Superior temporal gyrus (tissue), 1 donor: ENCODE results near the gene PEBP1.
"Not testable (repeated sequence)": the region's sequence is repeated elsewhere in the genome, so short reads cannot be mapped to it uniquely, and the experiment has no call there.

Experiments
- DNase-seq: peaks from one replicate; pipeline ENCODE4 v3.0.0-alpha.2; 2016; ENCODE audit errors: extremely low spot score

The PEBP1 gene

DNA sequence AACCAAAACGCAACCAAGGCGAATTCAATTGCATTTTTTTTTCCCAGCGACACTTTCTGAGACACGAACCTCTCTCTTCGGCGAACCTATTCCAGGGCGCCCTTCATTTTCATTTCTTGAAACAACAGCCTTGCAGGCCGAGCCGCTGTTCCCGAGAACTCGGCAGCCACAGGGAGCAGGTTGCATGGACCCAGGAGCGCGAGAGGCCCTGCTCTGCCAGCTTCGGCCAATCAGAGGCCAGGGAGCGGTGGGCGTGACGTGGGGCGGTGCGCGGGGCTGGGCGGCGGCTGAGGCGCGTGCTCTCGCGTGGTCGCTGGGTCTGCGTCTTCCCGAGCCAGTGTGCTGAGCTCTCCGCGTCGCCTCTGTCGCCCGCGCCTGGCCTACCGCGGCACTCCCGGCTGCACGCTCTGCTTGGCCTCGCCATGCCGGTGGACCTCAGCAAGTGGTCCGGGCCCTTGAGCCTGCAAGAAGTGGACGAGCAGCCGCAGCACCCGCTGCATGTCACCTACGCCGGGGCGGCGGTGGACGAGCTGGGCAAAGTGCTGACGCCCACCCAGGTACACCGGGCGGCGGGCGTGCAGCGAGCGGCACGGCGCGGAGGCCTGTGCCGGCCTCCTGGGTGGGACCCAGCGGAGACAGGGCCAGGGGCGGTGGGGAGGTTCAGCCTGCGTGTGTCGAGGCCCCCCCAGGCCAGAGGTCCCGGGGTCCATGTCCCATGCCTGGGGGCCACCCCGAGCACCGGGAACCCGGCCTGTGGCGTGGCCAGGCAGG is at the start of gene PEBP1:
Gene PEBP1 (plus strand): TSS at position 337 of the 771 bp plus-strand sequence. CDS start 86 bp downstream, at position 423.
- DNase-seq = peak; percentile 95

DNA sequence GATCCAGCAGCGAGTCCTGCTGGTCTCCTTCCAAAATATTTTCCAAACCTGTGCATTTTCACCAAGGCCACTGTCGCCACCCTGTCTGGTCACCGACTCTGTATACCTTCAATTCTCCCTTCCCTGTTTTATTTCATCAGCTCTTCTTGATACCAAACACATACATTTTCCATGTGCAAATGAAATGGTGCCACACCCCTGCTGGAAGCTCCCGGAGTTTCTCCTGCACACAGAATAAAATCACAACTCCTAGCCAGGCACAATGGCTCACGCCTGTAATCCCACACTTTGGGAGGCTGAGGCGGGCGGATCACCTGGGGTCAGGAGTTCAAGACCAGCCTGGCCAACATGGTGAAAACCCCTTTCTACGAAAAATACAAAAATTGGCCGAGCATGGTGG is 46.1 kb upstream of the PEBP1 start:
- no peak for DNase-seq

GRCh38 chr12:118094039-118094438 is 41.9 kb upstream of the PEBP1 start:
- DNase-seq = no peak

DNA sequence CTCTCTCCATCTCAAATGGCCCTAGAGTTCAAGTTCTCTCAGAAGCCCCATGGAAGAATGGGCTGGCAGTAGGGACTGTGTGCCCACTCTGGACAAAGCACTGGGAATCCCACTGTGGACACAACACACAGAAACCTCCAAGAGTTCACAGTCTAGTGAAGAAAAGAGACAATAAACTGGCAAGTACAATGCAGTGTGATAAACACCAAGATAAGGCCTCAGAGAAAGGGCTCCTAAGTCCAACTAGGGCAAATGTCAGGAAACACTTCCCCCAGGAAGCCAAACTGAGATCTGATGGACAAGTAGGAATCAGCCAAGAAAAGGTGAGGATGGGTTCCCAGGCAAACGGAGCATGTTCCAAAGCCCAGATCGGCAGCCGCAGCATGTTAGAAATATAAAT is 37.5 kb upstream of the PEBP1 start:
- DNase-seq = no peak

GRCh38 chr12:118098911-118099671 is 36.8 kb upstream of the PEBP1 start:
- DNase-seq = no peak

DNA sequence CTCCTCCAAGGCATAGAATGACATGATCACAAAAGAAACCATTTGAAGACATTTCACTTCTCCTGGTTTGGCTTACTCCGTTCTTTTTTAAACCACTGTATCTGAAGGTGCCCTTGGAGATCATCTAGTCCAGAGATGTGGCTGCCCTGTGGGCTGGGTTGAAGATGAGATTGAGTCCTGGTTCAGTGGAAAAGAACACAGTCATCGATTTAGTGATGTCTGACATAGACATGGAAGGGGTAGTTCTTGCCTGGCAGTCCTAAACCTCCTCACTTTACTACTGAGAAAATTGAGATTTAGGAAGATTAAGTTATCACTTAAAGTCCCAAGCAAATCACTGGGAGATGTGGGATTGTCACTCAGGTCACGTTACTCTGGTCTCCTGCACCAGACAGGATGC is 34.9 kb upstream of the PEBP1 start:
- DNase-seq = no peak

DNA sequence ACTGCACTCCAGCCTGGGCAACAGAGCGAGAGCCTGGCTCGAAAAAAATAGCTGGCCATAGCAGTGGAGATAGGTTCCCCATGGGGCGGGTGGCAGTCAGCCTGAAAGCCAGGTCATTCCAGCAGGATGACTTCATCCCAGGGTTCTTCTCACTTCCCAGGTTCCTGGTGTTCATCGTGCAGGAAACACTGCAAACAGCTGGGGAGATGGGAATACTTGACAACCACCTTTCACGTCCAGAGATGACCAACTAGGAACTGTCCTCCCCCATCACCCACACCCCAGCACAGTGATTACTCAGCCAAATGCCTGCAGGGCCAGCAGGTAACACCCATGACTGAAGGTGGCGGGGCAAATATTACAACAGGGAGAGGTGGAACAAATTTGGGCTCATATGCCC is 33.9 kb upstream of the PEBP1 start:
- no peak for DNase-seq

DNA sequence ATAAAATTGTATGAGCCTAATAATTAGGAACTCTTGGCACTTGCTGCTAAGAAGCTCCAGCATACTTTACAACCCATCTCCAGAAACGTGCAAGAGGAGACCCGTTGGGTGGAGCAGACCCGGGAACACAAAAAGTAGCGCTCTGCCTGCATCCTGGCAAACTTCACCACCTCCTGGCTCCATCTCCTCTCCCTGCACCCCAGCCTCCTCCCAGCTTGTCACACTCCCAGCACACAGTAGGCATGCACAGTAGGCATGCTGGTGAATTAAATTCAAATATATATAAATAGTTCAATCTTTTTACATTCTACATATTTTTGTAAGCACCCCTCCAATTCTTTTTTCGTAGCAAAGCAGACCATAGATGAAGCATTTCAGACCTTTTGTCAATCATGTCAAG is 33.3 kb upstream of the PEBP1 start:
- no peak for DNase-seq

DNA sequence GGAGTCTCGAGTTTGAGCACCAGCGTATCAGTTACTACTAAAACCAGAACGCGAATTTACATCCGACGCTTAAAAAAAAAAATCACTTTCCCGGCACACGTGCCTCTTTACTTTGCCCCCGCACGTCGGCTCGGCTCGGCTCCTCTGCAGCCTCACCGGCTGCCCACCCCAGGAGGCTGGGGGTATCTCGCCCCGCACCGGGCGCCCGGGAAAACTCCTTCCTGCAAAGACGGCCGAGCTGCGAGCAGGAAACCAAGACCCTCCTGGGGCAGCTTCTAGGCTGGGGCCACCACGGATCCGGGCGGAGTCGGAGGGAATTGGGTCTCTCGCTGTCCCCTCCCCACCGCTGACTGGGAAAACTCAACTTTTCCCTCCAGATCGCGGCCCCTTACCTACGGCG is 32.7 kb upstream of the PEBP1 start:
- DNase-seq = no peak

GRCh38 chr12:118103601-118104382 is 32.1 kb upstream of the PEBP1 start, which contains the start of gene VSIG10:
Gene VSIG10 (minus strand): TSS chr12:118104011. CDS start chr12:118103671, 340 bp downstream.
- peak; percentile 38 for DNase-seq

- no peak for DNase-seq
These were observed 28.9 kb upstream of the PEBP1 start for GRCh38 chr12:118107011-118107410.

- DNase-seq = no peak
These were observed 28.2 kb upstream of the PEBP1 start for GRCh38 chr12:118107694-118108093.

GRCh38 chr12:118109088-118109487 is 26.8 kb upstream of the PEBP1 start:
- no peak for DNase-seq

DNA sequence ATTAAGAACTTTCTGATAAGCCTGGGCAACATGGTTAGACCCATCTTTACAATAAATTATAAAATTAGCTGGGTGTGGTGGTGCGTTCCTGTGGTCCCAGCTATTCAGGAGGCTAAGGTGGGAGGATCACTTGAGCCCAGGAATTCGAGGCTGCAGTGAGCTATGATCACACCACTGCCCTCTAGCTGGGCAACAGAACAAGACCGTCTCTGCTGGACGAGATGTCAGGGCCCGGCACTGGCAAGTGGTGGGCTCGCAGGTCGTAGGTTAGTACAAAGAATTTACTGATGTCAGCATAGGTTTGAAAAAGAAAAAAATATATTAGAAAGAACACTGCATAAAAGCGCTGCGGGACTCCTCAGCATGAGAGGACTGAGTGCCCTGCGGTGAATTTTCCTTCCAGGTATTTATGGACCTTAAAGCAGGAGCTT is 16.5 kb upstream of the PEBP1 start:
- DNase-seq = no peak

DNA sequence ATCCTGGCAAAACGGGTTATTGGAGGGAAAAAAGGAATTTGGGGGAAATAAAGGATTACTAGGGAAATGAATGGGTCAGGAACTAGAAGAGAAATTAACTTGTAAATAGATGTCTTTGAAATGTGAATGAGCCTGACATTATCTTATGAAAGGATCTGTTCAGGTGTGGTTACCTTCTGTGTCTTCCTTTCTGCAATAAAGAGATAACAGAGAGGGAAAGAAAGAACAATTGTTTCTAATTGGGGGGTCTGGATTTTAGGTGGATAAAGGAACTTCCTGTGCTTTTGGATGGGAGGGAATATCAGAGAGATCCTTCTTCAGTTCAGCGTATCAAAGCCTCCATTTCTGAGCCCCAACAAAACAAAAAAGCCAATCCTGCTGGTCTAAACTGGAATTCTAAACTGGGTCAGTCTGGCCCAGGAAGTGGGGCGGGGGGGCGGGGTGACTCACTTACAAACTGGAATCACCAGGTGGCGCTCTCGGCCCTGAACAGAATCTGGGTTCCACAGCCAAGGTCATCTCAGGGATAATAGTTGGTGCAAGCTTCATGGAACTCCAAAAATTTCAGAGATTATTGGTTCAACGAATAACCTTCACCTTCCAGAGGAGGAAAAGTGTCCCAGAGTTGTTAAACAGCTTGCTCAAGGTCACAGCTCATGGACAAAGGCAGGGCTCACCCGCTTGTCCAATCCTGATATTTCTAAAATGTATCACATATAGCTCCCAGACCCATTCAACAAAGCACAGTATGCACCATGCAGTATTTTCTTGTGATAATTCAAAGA is 15.2 kb upstream of the PEBP1 start:
- peak; percentile 85 for DNase-seq

DNA sequence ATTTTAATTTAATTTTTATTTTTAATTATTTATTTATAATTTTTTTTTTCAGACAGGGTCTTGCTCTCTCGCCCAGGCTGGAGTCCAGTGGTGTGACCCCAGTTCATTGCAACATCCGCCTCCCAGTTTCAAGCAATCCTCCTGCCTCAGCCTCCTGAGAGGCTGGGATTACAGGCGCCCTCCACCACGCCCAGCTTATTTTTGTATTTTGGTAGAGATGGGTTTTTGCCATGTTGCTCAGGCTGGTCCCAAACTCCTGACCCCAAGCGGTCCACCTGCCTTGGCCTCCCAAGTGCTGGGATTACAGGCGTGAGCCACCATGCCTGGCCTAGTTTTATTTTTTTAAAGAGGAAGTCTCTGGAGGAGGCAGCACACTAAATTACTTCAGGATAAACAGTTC is 13.7 kb upstream of the PEBP1 start:
- no peak for DNase-seq

DNA sequence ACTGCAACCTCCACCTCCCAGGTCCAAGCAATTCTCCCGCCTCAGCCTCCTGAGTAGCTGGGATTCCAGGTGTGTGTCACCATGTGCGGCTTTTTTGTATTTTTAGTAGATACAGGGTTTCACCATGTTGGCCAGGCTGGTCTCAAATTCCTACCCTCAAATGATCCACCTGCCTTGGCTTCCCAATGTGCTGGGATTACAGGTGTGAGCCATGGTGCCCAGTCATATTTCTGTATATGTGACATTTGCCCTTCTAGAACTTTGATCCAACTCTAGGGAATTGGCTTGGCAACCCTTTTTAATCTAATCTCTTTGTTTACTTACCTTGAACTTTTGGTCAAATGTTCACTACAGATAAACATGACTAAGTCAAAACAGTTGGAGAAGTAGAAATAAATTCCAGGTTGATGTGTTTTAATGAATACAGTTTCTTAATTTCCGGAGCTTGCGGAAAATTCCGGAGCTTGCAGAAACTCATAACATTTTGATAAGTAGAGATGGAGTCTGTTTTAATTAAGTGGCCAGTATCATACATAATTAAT is 11.5 kb upstream of the PEBP1 start:
- no peak for DNase-seq

DNA sequence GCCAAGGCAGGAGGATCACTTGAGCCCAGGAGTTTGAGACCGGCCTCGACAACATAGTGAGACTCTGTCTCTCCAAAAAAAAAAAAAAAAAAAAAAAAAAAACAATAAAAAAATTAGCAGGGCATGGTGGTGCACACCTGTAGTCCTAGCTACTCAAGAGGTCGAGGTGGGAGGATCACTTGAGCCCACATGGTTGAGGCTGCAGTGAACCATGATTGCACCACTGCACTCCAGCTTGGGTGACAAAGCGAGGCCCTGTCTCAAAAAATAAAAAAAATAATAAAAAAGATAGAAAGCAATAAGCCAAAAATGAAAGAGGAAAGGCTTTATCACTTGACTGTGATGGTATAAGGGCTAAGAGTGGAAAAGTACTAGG is 10.2 kb upstream of the PEBP1 start:
- no peak for DNase-seq

DNA sequence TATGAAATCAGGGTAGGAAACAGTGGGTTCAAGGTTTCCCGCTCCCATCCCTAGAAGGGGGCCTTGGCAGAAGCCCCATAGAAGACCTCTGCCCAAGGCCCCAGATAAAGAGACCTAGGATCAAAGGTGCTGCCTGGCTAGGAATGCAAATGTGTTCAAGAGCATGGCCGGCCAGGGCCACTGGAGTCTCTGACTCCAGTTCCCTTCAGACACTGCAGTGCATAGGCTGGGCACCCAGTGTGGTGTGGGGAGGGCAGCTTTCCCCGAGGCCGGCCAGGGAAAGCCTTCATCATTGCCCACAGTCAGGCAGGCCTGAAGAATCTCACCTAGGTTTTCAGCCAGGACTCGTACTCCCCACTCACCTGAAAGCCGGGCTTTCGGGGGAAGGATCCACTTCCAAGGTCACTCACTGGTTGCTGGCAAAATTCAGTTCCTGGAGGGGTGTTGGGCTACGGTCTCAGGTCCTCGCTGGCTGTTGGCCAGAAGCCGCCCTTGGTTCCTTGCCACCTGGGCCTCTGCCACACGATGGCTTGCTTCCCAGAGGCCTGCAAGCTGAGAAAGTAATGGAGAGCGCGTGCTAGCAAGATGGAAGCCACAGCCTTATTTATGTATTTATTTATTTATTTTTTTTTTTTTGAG is 9.7 kb upstream of the PEBP1 start:
- no peak for DNase-seq

- DNase-seq = no peak
These were observed 8.1 kb upstream of the PEBP1 start for GRCh38 chr12:118127867-118128266.

DNA sequence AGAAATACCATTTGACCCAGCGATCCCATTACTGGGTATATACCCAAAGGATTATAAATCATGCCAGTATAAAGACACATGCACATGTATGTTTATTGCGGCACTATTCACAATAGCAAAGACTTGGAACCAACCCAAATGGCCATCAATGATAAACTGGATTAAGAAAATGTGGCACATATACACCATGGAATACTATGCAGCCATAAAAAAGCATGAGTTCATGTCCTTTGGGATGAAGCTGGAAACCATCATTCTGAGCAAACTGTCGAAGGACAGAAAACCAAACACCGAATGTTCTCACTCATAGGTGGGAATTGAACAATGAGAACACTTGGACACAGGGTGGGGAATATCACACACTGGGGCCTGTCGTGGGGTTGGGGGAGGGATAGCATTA is 6.5 kb upstream of the PEBP1 start:
- not testable (repeated sequence) for DNase-seq
